Left ventricle myocardium inferior (tissue), 1 donor: ENCODE measurements around the gene RCVRN. TPM values are rescaled to one million over a fixed set of nuclear protein-coding genes. Genes with fewer than 3 reads are reported as not detected.
A peak's percentile ranks its signal among the peaks of the same experiment; 100 is the strongest.

Experiments
- DNase-seq: peaks from one replicate; pipeline ENCODE4 v3.0.0-alpha.2; 2020
- H3K27ac ChIP-seq: fragments of 200-600 bp; replicated peaks from 2 replicates; pipeline ENCODE4 v1.8.0; 2021
- H3K27me3 ChIP-seq: fragments of 200-600 bp; 2 replicates; pipeline ENCODE4 v1.8.0; 2021; ENCODE audit warnings: low read depth
- H3K36me3 ChIP-seq: fragments of 200-600 bp; 2 replicates; pipeline ENCODE4 v1.8.0; 2021
- H3K4me1 ChIP-seq: fragments of 200-600 bp; 2 replicates; pipeline ENCODE4 v1.8.0; 2021
- H3K4me3 ChIP-seq: fragments of 200-600 bp; 2 replicates; pipeline ENCODE4 v1.8.0; 2021; ENCODE audit warnings: mild to moderate bottlenecking, moderate library complexity
- H3K9me3 ChIP-seq: fragments of 200-600 bp; replicated peaks from 2 replicates; pipeline ENCODE4 v1.8.0; 2021
- intact Hi-C: fragments of 100-400 bp; cut with micrococcal nuclease; formaldehyde crosslinking; loops from one replicate; pipeline ENCODE4 v1.11.0; 2022
- total RNA-seq: library from RNA; stranded (reverse); fragmentation: NEBNext Ultra II Directional; extraction: Animal tissue kit (Norgen Biotek cat#: 25700); gene quantifications from one replicate; pipeline ENCODE4 v1.2.1, GENCODE V29; 2021
- TF ChIP-seq, protein P1 (sequence below): fragments of 200-600 bp; IDR thresholded peaks from 2 replicates; pipeline ENCODE4 v1.8.0; 2021; ENCODE audit warnings: antibody characterized with exemption, mild to moderate bottlenecking, borderline replicate concordance
- donor health status: DM: no; HTN: yes; CAD: no; lungs with severe emphysema.

RCVRN gene
- total RNA-seq, 1 donor from 2014 or later = 0.47 TPM

- TF ChIP-seq, protein P1, sequence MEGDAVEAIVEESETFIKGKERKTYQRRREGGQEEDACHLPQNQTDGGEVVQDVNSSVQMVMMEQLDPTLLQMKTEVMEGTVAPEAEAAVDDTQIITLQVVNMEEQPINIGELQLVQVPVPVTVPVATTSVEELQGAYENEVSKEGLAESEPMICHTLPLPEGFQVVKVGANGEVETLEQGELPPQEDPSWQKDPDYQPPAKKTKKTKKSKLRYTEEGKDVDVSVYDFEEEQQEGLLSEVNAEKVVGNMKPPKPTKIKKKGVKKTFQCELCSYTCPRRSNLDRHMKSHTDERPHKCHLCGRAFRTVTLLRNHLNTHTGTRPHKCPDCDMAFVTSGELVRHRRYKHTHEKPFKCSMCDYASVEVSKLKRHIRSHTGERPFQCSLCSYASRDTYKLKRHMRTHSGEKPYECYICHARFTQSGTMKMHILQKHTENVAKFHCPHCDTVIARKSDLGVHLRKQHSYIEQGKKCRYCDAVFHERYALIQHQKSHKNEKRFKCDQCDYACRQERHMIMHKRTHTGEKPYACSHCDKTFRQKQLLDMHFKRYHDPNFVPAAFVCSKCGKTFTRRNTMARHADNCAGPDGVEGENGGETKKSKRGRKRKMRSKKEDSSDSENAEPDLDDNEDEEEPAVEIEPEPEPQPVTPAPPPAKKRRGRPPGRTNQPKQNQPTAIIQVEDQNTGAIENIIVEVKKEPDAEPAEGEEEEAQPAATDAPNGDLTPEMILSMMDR = no peak
- Histone ChIP-seq H3K4me3 (no peak overlapping the region), H3K36me3 (peaks cover 26% of the 10 kb centered on the region), H3K9me3 (no peaks in the 10 kb centered on the region), H3K4me1 (peaks cover 4% of the 10 kb centered on the region), H3K27ac (peak overlapping the region; percentile 24), H3K27me3 (no peaks in the 10 kb centered on the region)
- intact Hi-C loops = no loop called here
- peak; percentile 2 for DNase-seq
Measured at GRCh38 chr17:9931144-9931741, 26.2 kb upstream of the RCVRN start.

GRCh38 chr17:9929871-9930270 is 24.8 kb upstream of the RCVRN start:
- no peak for DNase-seq
- Histone ChIP-seq H3K4me3 (no peak overlapping the region), H3K4me1 (peaks cover 3% of the 10 kb centered on the region), H3K27ac (peak overlapping the region; percentile 44), H3K9me3 (no peaks in the 10 kb centered on the region), H3K36me3 (peaks cover 26% of the 10 kb centered on the region), H3K27me3 (no peaks in the 10 kb centered on the region)
- TF ChIP-seq, protein P1 = no peak
- intact Hi-C loops = no loop called here

- Histone ChIP-seq H3K27me3 (no peaks in the 10 kb centered on the region), H3K4me3 (no peak overlapping the region), H3K9me3 (no peaks in the 10 kb centered on the region), H3K36me3 (peaks cover 22% of the 10 kb centered on the region), H3K4me1 (peaks cover 3% of the 10 kb centered on the region), H3K27ac (peak overlapping the region; percentile 44)
- DNase-seq = no peak
- intact Hi-C loops = no loop called here
- TF ChIP-seq, protein P1 = peak; percentile 42
Measured at GRCh38 chr17:9928601-9929333, 23.7 kb upstream of the RCVRN start.

DNA sequence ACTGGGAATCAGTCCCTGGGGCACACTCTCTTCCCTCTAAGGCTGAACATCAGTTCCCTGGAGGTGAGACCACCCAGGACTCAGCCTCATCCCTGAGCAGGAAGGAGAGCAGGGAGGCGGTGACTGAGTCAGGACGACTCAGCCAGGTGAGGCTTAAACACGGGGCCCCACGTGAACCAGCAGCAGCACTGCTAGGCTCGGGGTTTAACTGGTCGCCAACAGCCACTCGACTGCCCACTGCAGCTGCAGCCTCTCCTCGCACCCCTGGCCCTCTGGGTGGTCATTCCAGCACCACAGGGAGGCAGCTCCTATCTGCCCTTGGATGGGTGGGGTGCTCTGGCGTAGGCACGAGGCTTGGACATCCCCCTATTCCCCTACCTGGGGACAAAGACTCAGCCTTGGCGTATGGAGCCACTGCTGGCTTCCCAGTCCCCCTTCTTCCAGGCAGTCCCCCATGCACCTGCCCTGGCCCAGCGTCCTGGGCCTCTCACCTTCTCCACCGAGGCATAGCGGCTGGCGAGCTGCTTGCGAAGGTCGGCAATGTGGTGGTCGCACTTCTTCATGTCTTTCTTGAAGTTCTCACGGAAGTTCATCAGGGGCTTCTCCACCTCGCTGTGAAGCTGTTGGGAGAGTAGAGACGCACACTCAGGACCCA is 21.2 kb upstream of the RCVRN start:
- Histone ChIP-seq H3K36me3 (peaks cover 7% of the 10 kb centered on the region), H3K9me3 (no peaks in the 10 kb centered on the region), H3K4me3 (no peak overlapping the region), H3K4me1 (no peaks in the 10 kb centered on the region), H3K27ac (no peak overlapping the region), H3K27me3 (no peaks in the 10 kb centered on the region)
- DNase-seq = peak; percentile 6
- intact Hi-C loops = no loop called here
- TF ChIP-seq, protein P1 = no peak

DNA sequence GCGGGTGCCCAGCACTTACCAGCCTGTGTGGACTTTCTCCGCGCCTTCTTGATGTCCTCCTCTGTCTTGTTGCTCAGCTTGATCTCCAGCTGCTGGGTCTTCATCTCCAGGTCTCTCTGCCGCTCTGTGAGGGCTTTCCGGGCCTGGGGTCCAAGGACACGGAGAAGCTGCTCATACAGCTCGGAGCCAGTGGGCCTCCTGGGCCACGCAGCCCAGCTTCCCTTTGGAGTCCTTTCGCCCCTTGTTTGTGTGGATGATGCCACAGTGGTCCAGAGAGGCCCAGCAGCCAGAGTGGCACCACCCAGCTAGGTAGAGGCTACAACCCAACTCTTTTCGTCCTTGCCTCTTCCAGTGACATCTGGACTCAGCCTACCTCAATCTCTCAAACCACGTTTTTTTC is 20.4 kb upstream of the RCVRN start:
- peaks cover 5% of the 10 kb centered on the region for H3K36me3 ChIP-seq
- intact Hi-C loops = no loop called here
- DNase-seq = peak; percentile 9
- H3K27ac ChIP-seq = no peak overlapping the region
- no peak overlapping the region for H3K4me3 ChIP-seq
- no peaks in the 10 kb centered on the region for H3K27me3 ChIP-seq
- H3K4me1 ChIP-seq = no peaks in the 10 kb centered on the region
- TF ChIP-seq, protein P1 = no peak
- no peaks in the 10 kb centered on the region for H3K9me3 ChIP-seq
